Mesenchymal stem cell (in vitro differentiated cells and primary cell): ENCODE measurements around the gene PRTN3.

Source experiments
- DNase-seq: peaks from one replicate; pipeline ENCODE4 v3.0.0-alpha.2; 2013
- H2AFZ ChIP-seq: one replicate; pipeline ENCODE4 v1.6.1; 2013; ENCODE audit warnings: low read depth, mild to moderate bottlenecking, control low read depth, inconsistent platforms, low read length, moderate library complexity
- H2AK5ac ChIP-seq: 2 replicates; pipeline ENCODE4 v1.6.1; 2013; ENCODE audit warnings: low read length, moderate library complexity, mild to moderate bottlenecking, inconsistent platforms; ENCODE audit not compliant: severe bottlenecking
- H2BK120ac ChIP-seq: one replicate; pipeline ENCODE4 v1.6.1; 2013; ENCODE audit warnings: low read depth, mild to moderate bottlenecking, inconsistent platforms, low read length, moderate library complexity
- H2BK12ac ChIP-seq, 2 experiments: one replicate each; pipeline ENCODE4 v1.6.1; 2013; ENCODE audit warnings: inconsistent platforms in 2 of 2, low read length in 2 of 2, mild to moderate bottlenecking in 2 of 2, moderate library complexity in 2 of 2, control low read depth in 1 of 2
- H2BK15ac ChIP-seq: one replicate; pipeline ENCODE4 v1.6.1; 2013; ENCODE audit warnings: mild to moderate bottlenecking, low read depth, inconsistent platforms; ENCODE audit not compliant: poor library complexity, severe bottlenecking
- H2BK5ac ChIP-seq: 2 replicates; pipeline ENCODE4 v1.6.1; 2013; ENCODE audit warnings: low read depth, mild to moderate bottlenecking, low read length, control low read depth, inconsistent platforms; ENCODE audit not compliant: poor library complexity, severe bottlenecking
- H3K14ac ChIP-seq, 2 experiments: one replicate each; pipeline ENCODE4 v1.6.1; 2013; ENCODE audit warnings: inconsistent platforms in 2 of 2, low read length in 2 of 2, control low read depth in 1 of 2, mild to moderate bottlenecking in 1 of 2, moderate library complexity in 1 of 2
- H3K18ac ChIP-seq, 2 experiments: one replicate each; pipeline ENCODE4 v1.6.1; 2013; ENCODE audit warnings: inconsistent platforms in 2 of 2, low read length in 2 of 2, control low read depth in 1 of 2, low read depth in 1 of 2, mild to moderate bottlenecking in 1 of 2
- H3K23ac ChIP-seq, 2 experiments: one replicate each; pipeline ENCODE4 v1.6.1; 2013; ENCODE audit warnings: inconsistent platforms in 2 of 2, low read length in 2 of 2, mild to moderate bottlenecking in 2 of 2, moderate library complexity in 2 of 2, control low read depth in 1 of 2
- H3K27ac ChIP-seq: 2 replicates; pipeline ENCODE4 v1.5.1; 2013; ENCODE audit warnings: mild to moderate bottlenecking, moderate library complexity, low read length, control low read depth, inconsistent platforms; ENCODE audit not compliant: poor library complexity, severe bottlenecking
- H3K27me3 ChIP-seq, 2 experiments: 2 replicates each; pipeline versions ENCODE4 v1.6.1 to v1.7.0; 2013; ENCODE audit warnings: low read length in 2 of 2, mild to moderate bottlenecking in 2 of 2, moderate library complexity in 2 of 2, control low read depth in 1 of 2, inconsistent platforms in 1 of 2; ENCODE audit not compliant: control insufficient read depth in 1 of 2, insufficient read depth in 1 of 2
- H3K36me3 ChIP-seq, 2 experiments: 2 replicates each; pipeline versions ENCODE4 v1.6.1 to v1.7.0; 2013; ENCODE audit warnings: low read length in 2 of 2, control low read depth in 1 of 2, inconsistent platforms in 1 of 2, low read depth in 1 of 2, mild to moderate bottlenecking in 1 of 2; ENCODE audit not compliant: insufficient read depth in 2 of 2, control insufficient read depth in 1 of 2
- H3K4ac ChIP-seq, 2 experiments: one replicate each; pipeline ENCODE4 v1.6.1; 2013; ENCODE audit warnings: inconsistent platforms in 2 of 2, low read length in 2 of 2, mild to moderate bottlenecking in 2 of 2, moderate library complexity in 2 of 2, control low read depth in 1 of 2, low read depth in 1 of 2
- H3K4me1 ChIP-seq: 2 replicates; pipeline ENCODE4 v1.6.1; 2013; ENCODE audit warnings: low read depth, low read length, control low read depth; ENCODE audit not compliant: control insufficient read depth, insufficient read depth
- H3K4me2 ChIP-seq: 2 replicates; pipeline ENCODE4 v1.6.1; 2013; ENCODE audit warnings: low read length, mild to moderate bottlenecking, inconsistent platforms; ENCODE audit not compliant: poor library complexity, severe bottlenecking
- H3K4me3 ChIP-seq, 2 experiments: 2 replicates each; pipeline versions ENCODE4 v1.5.1 to v1.7.0; 2013; ENCODE audit warnings: low read length in 2 of 2, mild to moderate bottlenecking in 2 of 2, control low read depth in 1 of 2, low read depth in 1 of 2; ENCODE audit not compliant: insufficient read depth in 1 of 2
- H3K79me1 ChIP-seq: replicated peaks from 2 replicates; pipeline ENCODE4 v1.6.1; 2013; ENCODE audit warnings: mild to moderate bottlenecking, control low read depth, low read length, inconsistent platforms; ENCODE audit not compliant: poor library complexity, severe bottlenecking
- H3K9ac ChIP-seq: 2 replicates; pipeline ENCODE4 v1.7.0; 2013; ENCODE audit warnings: mild to moderate bottlenecking, low read length, moderate library complexity
- H3K9me3 ChIP-seq: 2 replicates; pipeline ENCODE4 v1.7.0; 2013; ENCODE audit warnings: mild to moderate bottlenecking, low read length; ENCODE audit not compliant: control insufficient read depth
- H4K8ac ChIP-seq: one replicate; pipeline ENCODE4 v1.6.1; 2013; ENCODE audit warnings: inconsistent platforms, mild to moderate bottlenecking, low read length, moderate library complexity
- H4K91ac ChIP-seq: one replicate; pipeline ENCODE4 v1.6.1; 2013; ENCODE audit warnings: mild to moderate bottlenecking, low read length, inconsistent platforms
- WGBS: methylation state at CpG from one replicate; pipeline ENCODE4 v1.1.7; 2013; ENCODE audit warnings: mixed read lengths; 5-methylcytosine and 5-hydroxymethylcytosine counted together

PRTN3 gene

DNA sequence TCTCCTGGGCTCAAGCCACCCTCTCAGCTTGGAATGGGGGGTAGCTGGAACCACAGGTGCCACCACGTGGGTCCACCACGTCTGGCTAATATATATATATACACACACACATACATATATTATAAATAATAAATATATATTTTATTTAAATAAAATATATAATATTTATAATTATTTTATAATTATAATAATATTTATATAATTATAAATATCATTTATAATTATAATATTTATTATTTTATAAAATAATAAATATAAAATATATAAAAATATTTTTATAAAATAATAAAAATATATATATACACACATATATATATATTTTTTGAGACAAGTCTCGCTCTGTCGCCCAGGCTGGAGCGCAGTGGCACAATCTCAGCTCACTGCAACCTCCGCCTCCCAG lies 13.8 kb downstream of the PRTN3 start:
- H3K4me3 ChIP-seq = no peak overlapping the region
- H3K79me1 ChIP-seq = no peaks in the 10 kb centered on the region
- no peak overlapping the region for H3K18ac ChIP-seq
- no peak overlapping the region for H4K91ac ChIP-seq
- no peak overlapping the region for H3K14ac ChIP-seq
- 93% methylated on average over 4 of the region's 6 CpGs for WGBS
- no peak overlapping the region for H2AFZ ChIP-seq
- H2AK5ac ChIP-seq = no peak overlapping the region
- H4K8ac ChIP-seq = no peak overlapping the region
- no peaks in the 10 kb centered on the region for H3K27me3 ChIP-seq
- H3K4me2 ChIP-seq = no peak overlapping the region
- H3K9ac ChIP-seq = no peak overlapping the region
- no peak overlapping the region for H3K23ac ChIP-seq
- H2BK12ac ChIP-seq = no peak overlapping the region
- H2BK15ac ChIP-seq = no peak overlapping the region
- H3K9me3 ChIP-seq = no peaks in the 10 kb centered on the region
- H3K36me3 ChIP-seq = no peaks in the 10 kb centered on the region
- H2BK5ac ChIP-seq = no peak overlapping the region
- no peak overlapping the region for H2BK120ac ChIP-seq
- no peak overlapping the region for H3K27ac ChIP-seq
- H3K4ac ChIP-seq = no peak overlapping the region
- peaks cover 13% of the 10 kb centered on the region for H3K4me1 ChIP-seq
- DNase-seq = no peak

- Histone ChIP-seq H4K8ac (no peak overlapping the region), H3K36me3 (no peaks in the 10 kb centered on the region), H3K27me3 (no peaks in the 10 kb centered on the region), H3K9me3 (no peaks in the 10 kb centered on the region), H2BK120ac (no peak overlapping the region), H3K79me1 (no peaks in the 10 kb centered on the region), H3K9ac (no peak overlapping the region), H2AFZ (no peak overlapping the region), H3K27ac (no peak overlapping the region), H3K4ac (no peak overlapping the region), H2AK5ac (no peak overlapping the region), H2BK5ac (no peak overlapping the region), H2BK15ac (no peak overlapping the region), H2BK12ac (peak overlapping the region in 1 of 2 experiments; percentile 48), H3K14ac (no peak overlapping the region), H4K91ac (no peak overlapping the region), H3K23ac (no peak overlapping the region), H3K4me3 (no peak overlapping the region), H3K4me2 (no peak overlapping the region), H3K18ac (no peak overlapping the region), H3K4me1 (peaks cover 15% of the 10 kb centered on the region)
- 87% methylated on average over 12 of the region's 12 CpGs for WGBS
- no peak for DNase-seq
These were observed 14.3 kb downstream of the PRTN3 start for GRCh38 chr19:855142-855541.

GRCh38 chr19:855566-856120 lies 14.8 kb downstream of the PRTN3 start:
- no peaks in the 10 kb centered on the region for H3K79me1 ChIP-seq
- H3K4me2 ChIP-seq = no peak overlapping the region
- H3K9ac ChIP-seq = no peak overlapping the region
- no peak overlapping the region for H3K23ac ChIP-seq
- no peak overlapping the region for H4K8ac ChIP-seq
- H2AK5ac ChIP-seq = no peak overlapping the region
- H3K9me3 ChIP-seq = no peaks in the 10 kb centered on the region
- no peak overlapping the region for H2AFZ ChIP-seq
- no peak overlapping the region for H2BK5ac ChIP-seq
- no peak overlapping the region for H3K4me3 ChIP-seq
- no peaks in the 10 kb centered on the region for H3K36me3 ChIP-seq
- H3K14ac ChIP-seq = no peak overlapping the region
- no peak overlapping the region for H3K18ac ChIP-seq
- H3K27me3 ChIP-seq = no peaks in the 10 kb centered on the region
- H3K4ac ChIP-seq = no peak overlapping the region
- no peak overlapping the region for H2BK12ac ChIP-seq
- no peak for DNase-seq
- H3K4me1 ChIP-seq = peaks cover 14% of the 10 kb centered on the region
- H2BK120ac ChIP-seq = no peak overlapping the region
- no peak overlapping the region for H4K91ac ChIP-seq
- H3K27ac ChIP-seq = no peak overlapping the region
- H2BK15ac ChIP-seq = no peak overlapping the region
- 88% methylated on average over 40 of the region's 40 CpGs for WGBS

GRCh38 chr19:858284-858683 lies 17.5 kb downstream of the PRTN3 start:
- 75% methylated on average over 8 of the region's 9 CpGs for WGBS
- Histone ChIP-seq H2BK15ac (no peak overlapping the region), H3K4me1 (peaks cover 27% of the 10 kb centered on the region), H3K27me3 (no peaks in the 10 kb centered on the region), H2BK5ac (no peak overlapping the region), H3K9ac (no peak overlapping the region), H3K4me2 (no peak overlapping the region), H3K14ac (no peak overlapping the region), H4K91ac (no peak overlapping the region), H3K27ac (no peak overlapping the region), H4K8ac (no peak overlapping the region), H3K36me3 (peaks cover 0 to 3% of the 10 kb centered on the region in 2 experiments), H3K4ac (no peak overlapping the region), H3K18ac (no peak overlapping the region), H3K23ac (no peak overlapping the region), H2AK5ac (no peak overlapping the region), H2AFZ (no peak overlapping the region), H3K4me3 (no peak overlapping the region), H2BK120ac (no peak overlapping the region), H3K9me3 (no peaks in the 10 kb centered on the region), H2BK12ac (no peak overlapping the region), H3K79me1 (no peaks in the 10 kb centered on the region)
- no peak for DNase-seq
